ENCODE results near the gene LRR1.

DNA sequence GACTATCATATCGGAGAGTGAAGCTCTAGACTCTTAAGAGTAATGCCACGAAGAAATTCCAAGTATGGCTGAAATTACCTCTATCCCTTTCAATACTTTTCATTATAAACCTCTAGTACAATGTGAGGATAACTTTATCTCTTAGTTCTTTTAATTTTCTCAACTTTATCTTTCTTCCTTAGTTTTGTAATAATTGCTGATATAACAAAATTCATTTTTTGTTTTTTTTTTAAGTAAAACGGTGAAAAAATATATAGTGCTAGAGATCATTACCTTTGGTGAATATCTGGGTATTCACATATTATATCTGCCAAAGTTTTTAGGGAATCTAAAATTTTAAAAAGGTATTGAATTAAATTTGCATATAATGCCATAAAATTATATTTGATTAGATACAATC lies 55.8 kb downstream of the LRR1 start:
- TF ChIP-seq, protein P1, sequence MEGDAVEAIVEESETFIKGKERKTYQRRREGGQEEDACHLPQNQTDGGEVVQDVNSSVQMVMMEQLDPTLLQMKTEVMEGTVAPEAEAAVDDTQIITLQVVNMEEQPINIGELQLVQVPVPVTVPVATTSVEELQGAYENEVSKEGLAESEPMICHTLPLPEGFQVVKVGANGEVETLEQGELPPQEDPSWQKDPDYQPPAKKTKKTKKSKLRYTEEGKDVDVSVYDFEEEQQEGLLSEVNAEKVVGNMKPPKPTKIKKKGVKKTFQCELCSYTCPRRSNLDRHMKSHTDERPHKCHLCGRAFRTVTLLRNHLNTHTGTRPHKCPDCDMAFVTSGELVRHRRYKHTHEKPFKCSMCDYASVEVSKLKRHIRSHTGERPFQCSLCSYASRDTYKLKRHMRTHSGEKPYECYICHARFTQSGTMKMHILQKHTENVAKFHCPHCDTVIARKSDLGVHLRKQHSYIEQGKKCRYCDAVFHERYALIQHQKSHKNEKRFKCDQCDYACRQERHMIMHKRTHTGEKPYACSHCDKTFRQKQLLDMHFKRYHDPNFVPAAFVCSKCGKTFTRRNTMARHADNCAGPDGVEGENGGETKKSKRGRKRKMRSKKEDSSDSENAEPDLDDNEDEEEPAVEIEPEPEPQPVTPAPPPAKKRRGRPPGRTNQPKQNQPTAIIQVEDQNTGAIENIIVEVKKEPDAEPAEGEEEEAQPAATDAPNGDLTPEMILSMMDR (IDR thresholded peaks at IDR 0.05), result no peak
- no peak for TF ChIP-seq POLR2A (IDR thresholded peaks at IDR 0.05)
